Endothelial cell of umbilical vein (primary cell): Measurements from ENCODE around the gene B3GALNT2. TPM values are rescaled to one million over a fixed set of nuclear protein-coding genes. Genes with fewer than 3 reads are reported as not detected.

Experiments
- BruUV-seq: library from RNA; stranded (reverse); fragments of 400-500 nt; replicated peaks from 2 replicates; lab custom pipeline; 2021; lab: Mats Ljungman, UMichigan
- CTCF ChIA-PET: fragments of 300-600, 350-600 bp; sonication (Branson Sonifier 250); formaldehyde crosslinking; loops from one replicate; lab custom pipeline; 2021; ENCODE audit warnings: antibody characterized with exemption, inconsistent platforms; lab: Charles Lee
- POLR2A ChIA-PET: fragments of 300-600, 350-600 bp; sonication (Branson Sonifier 250); formaldehyde crosslinking; loops from one replicate; lab custom pipeline; 2021; ENCODE audit warnings: antibody characterized with exemption, inconsistent platforms; lab: Charles Lee
- DNase-seq: peaks from one replicate; pipeline ENCODE4 v3.0.0-alpha.2; 2011; ENCODE audit warnings: low read depth, low spot score
- FAIRE-seq: peaks from 2 replicates; lab custom pipeline; 2011; peaks lifted over from hg19 to GRCh38; lab: Jason Lieb, UNC
- H2AFZ ChIP-seq: 2 replicates; pipeline ENCODE4 v1.6.0; 2012; ENCODE audit warnings: low read depth, low read length, control low read depth, inconsistent platforms
- H3K27ac ChIP-seq: 2 replicates; pipeline ENCODE4 v1.5.1; 2011; ENCODE audit warnings: low read depth, mild to moderate bottlenecking, control low read depth, low read length, moderate library complexity; ENCODE audit not compliant: insufficient read depth
- H3K27me3 ChIP-seq, 2 experiments: 2 replicates each; pipeline versions ENCODE4 v1.6.0 to v1.6.1; 2011; ENCODE audit warnings: low read length in 2 of 2, mixed read lengths in 1 of 2; ENCODE audit not compliant: control insufficient read depth in 2 of 2, insufficient read depth in 2 of 2
- H3K36me3 ChIP-seq, 2 experiments: 2 replicates in 1 of 2; 3 replicates in 1 of 2; pipeline ENCODE4 v1.5.1; 2011; ENCODE audit warnings: low read length in 2 of 2, mild to moderate bottlenecking in 1 of 2, moderate library complexity in 1 of 2; ENCODE audit not compliant: control insufficient read depth in 2 of 2, insufficient read depth in 2 of 2; ENCODE audit errors: extremely low read depth in 1 of 2
- H3K4me1 ChIP-seq: 3 replicates; pipeline ENCODE4 v1.5.1; 2011; ENCODE audit warnings: mild to moderate bottlenecking, low read length; ENCODE audit not compliant: control insufficient read depth, insufficient read depth; ENCODE audit errors: extremely low read depth
- H3K4me2 ChIP-seq: 2 replicates; pipeline ENCODE4 v1.6.1; 2011; ENCODE audit warnings: low read length, control low read depth, mixed read lengths; ENCODE audit not compliant: insufficient read depth
- H3K4me3 ChIP-seq, 3 experiments: fragments of 200-600 bp in 1 of 3; sonication (generic), shearing (Covaris generic) in 1 of 3; replicated peaks in 1 of 3; 2 replicates each; pipeline ENCODE4 v1.5.1; 2011 to 2016; ENCODE audit warnings: control low read depth in 3 of 3, low read length in 3 of 3, mild to moderate bottlenecking in 2 of 3, inconsistent platforms in 1 of 3, low read depth in 1 of 3, moderate library complexity in 1 of 3; ENCODE audit not compliant: insufficient read depth in 1 of 3
- H3K79me2 ChIP-seq: 2 replicates; pipeline ENCODE4 v1.6.0; 2012; ENCODE audit warnings: low read length, inconsistent platforms; ENCODE audit not compliant: control insufficient read depth, insufficient read depth
- H3K9ac ChIP-seq: replicated peaks from 2 replicates; pipeline ENCODE3; 2011; ENCODE audit warnings: low read length, control low read depth; ENCODE audit not compliant: insufficient read depth; ENCODE audit errors: extremely low read depth
- H3K9me1 ChIP-seq: replicated peaks from 3 replicates; pipeline ENCODE4 v1.6.0; 2011; ENCODE audit warnings: mild to moderate bottlenecking, low read length; ENCODE audit not compliant: control insufficient read depth, insufficient read depth; ENCODE audit errors: extremely low read depth
- H3K9me3 ChIP-seq: replicated peaks from 2 replicates; pipeline ENCODE4 v1.5.1; 2012; ENCODE audit warnings: low read length, inconsistent platforms; ENCODE audit not compliant: control insufficient read depth, insufficient read depth
- H4K20me1 ChIP-seq: replicated peaks from 2 replicates; pipeline ENCODE3; 2011; ENCODE audit warnings: mild to moderate bottlenecking, low read length; ENCODE audit not compliant: control insufficient read depth, insufficient read depth; ENCODE audit errors: extremely low read depth
- CTCF ChIP-seq, 2 donors: IDR thresholded peaks; 1 replicate in 1 of 2; 2 replicates in 1 of 2; pipeline ENCODE4 v1.5.1; 2011; ENCODE audit warnings: low read length in 2 of 2, mild to moderate bottlenecking in 2 of 2, moderate library complexity in 2 of 2, control low read depth in 1 of 2, inconsistent platforms in 1 of 2, low read depth in 1 of 2; ENCODE audit not compliant: insufficient read depth in 1 of 2; ENCODE audit errors: extremely low read depth in 1 of 2
- EZH2 ChIP-seq: IDR thresholded peaks from 2 replicates; pipeline ENCODE4 v1.6.1; 2012; ENCODE audit warnings: borderline replicate concordance, low read depth, mild to moderate bottlenecking, moderate library complexity, low read length, inconsistent platforms; ENCODE audit not compliant: severe bottlenecking
- GATA2 ChIP-seq: IDR thresholded peaks from 2 replicates; pipeline ENCODE4 v1.7.0; 2011; ENCODE audit warnings: low read depth, mild to moderate bottlenecking, moderate library complexity, mixed read lengths, low read length; ENCODE audit not compliant: insufficient read length, insufficient read depth
- MAX ChIP-seq: IDR thresholded peaks from 2 replicates; pipeline ENCODE4 v1.6.1; 2011; ENCODE audit not compliant: insufficient read depth, insufficient read length
- MYC ChIP-seq: IDR thresholded peaks from one replicate; pipeline ENCODE4 v1.6.1; 2011; ENCODE audit warnings: mild to moderate bottlenecking, low read depth, low read length
- POLR2A ChIP-seq: IDR thresholded peaks from 2 replicates; pipeline ENCODE4 v1.6.1; 2012; ENCODE audit warnings: low read depth, mild to moderate bottlenecking, control low read depth, low read length
- POLR2AphosphoS5 ChIP-seq: IDR thresholded peaks from 2 replicates; pipeline ENCODE4 v1.6.1; 2012; ENCODE audit warnings: low read depth, mild to moderate bottlenecking, control low read depth, low read length, moderate library complexity; ENCODE audit not compliant: insufficient read depth
- dilution Hi-C: fragments of 300-500 bp; cut with MboI; formaldehyde crosslinking; loops from one replicate; pipeline ENCODE4 v1.15.0; 2019; ENCODE audit warnings: low sequenced_read_pairs; ENCODE audit not compliant: extremely low pct_ligation_motif_present
- intact Hi-C: fragments of 100-400 bp; cut with micrococcal nuclease; formaldehyde crosslinking; loops from one replicate; pipeline ENCODE4 v1.10.0; 2022
- polyA plus RNA-seq, 4 experiments: library from polyadenylated mRNA; depleted of rRNA in 3 of 4; stranded (reverse) in 3 of 4; unstranded in 1 of 4; fragments of >200 nt; gene quantifications; 2 replicates each; pipeline versions ENCODE4 v1.2.1 to v1.2.3, GENCODE V29; 2011 to 2012; ENCODE audit warnings: missing spikeins in 1 of 4
- total RNA-seq: library from RNA; stranded (reverse); gene quantifications from 2 replicates; pipeline ENCODE4 v1.2.3, GENCODE V29; 2021

The B3GALNT2 gene
- total and polyA plus RNA-seq, 2 donors (not counting 3 experiments of a cell fraction or from before 2014, with no cell fraction given) = 12.0 to 32.2 TPM

GRCh38 chr1:235427447-235427846 is 76.8 kb downstream of the B3GALNT2 start:
- FAIRE-seq = peak; percentile 4

More at GRCh38 chr1:235427447-235427846, 76.8 kb downstream of the B3GALNT2 start:
- H3K9ac ChIP-seq = no peak overlapping the region
- no peak overlapping the region for H3K4me3 ChIP-seq
- no peaks in the 10 kb centered on the region for H3K79me2 ChIP-seq
- no peaks in the 10 kb centered on the region for H3K9me1 ChIP-seq
- CTCF ChIA-PET = interaction anchor here (1.0 kb wide), 1 partner anchor 18 kb away, joined by 3 read pairs; no protein-coding TSS in a partner anchor
- no peaks in the 10 kb centered on the region for H3K4me1 ChIP-seq
- dilution Hi-C loops = no loop called here
- H3K4me2 ChIP-seq = no peak overlapping the region
- intact Hi-C loops = no loop called here
- no peaks in the 10 kb centered on the region for H3K9me3 ChIP-seq
- TF ChIP-seq MYC = no peak
- no peak for TF ChIP-seq EZH2
- no peak for TF ChIP-seq GATA2
- TF ChIP-seq POLR2A = no peak
- no peak for TF ChIP-seq MAX
- no peak for TF ChIP-seq POLR2AphosphoS5
- no peak for TF ChIP-seq CTCF (IDR thresholded peaks at IDR 0.05; ENCODE audit: extremely low read depth in 1 of 2, insufficient read depth in 1 of 2, low read depth in 1 of 2, low read length in 2 of 2)
- H2AFZ ChIP-seq = no peak overlapping the region
- no peak for DNase-seq
- POLR2A ChIA-PET = no interaction called here
- no TSS peak for BruUV-seq
- no peaks in the 10 kb centered on the region for H4K20me1 ChIP-seq
- no peaks in the 10 kb centered on the region for H3K36me3 ChIP-seq
- H3K27me3 ChIP-seq = no peaks in the 10 kb centered on the region
- no peak overlapping the region for H3K27ac ChIP-seq
